K562 (cell line): ENCODE results near the gene ARL6IP4. TPM values are rescaled to one million over a fixed set of nuclear protein-coding genes. Genes with fewer than 3 reads are reported as not detected.

ENCODE experiments used
- KDM5B ChIP-seq: fragments of 200-600 bp; sonication (generic); IDR thresholded peaks from 2 replicates; pipeline ENCODE4 v1.6.1; 2012; ENCODE audit warnings: low read depth, mild to moderate bottlenecking, moderate library complexity, low read length, control low read depth, inconsistent platforms; ENCODE audit not compliant: insufficient replicate concordance
- NRF1 ChIP-seq, 2 experiments: fragments of 450-650 bp; IDR thresholded peaks in 1 of 2; conservative IDR thresholded peaks in 1 of 2; 2 replicates each; pipeline ENCODE4 v1.6.1; 2014; ENCODE audit warnings: mild to moderate bottlenecking in 2 of 2
- polyA plus RNA-seq, 8 experiments: library from polyadenylated mRNA; depleted of rRNA in 4 of 8; stranded (reverse) in 5 of 8; unstranded in 3 of 8; fragments of >200 nt; fragmentation: Nextera tagmentation in 2 of 8; fragmentation: Illumina TruSeq in 1 of 8; extraction: Ambion mirVana in 2 of 8; extraction: Trizol in 1 of 8; gene quantifications; 2 replicates each; pipeline versions ENCODE4 v1.2.1 to v1.2.3, GENCODE V29; 2011 to 2014; ENCODE audit warnings: inconsistent platforms in 1 of 8, missing spikeins in 1 of 8
- total RNA-seq, 7 experiments: library from RNA; depleted of rRNA in 6 of 7; stranded (reverse); fragments of >200 nt in 6 of 7; fragmentation: Illumina TruSeq in 2 of 7; extraction: Trizol in 2 of 7; gene quantifications; 2 replicates each; pipeline versions ENCODE4 v1.2.1 to v1.2.3, GENCODE V29; 2011 to 2021; ENCODE audit warnings: low replicate concordance in 1 of 7
- TF ChIP-seq, protein P1 (sequence below), 2 experiments: fragments of 450-650 bp in 1 of 2; sonication (generic) in 1 of 2; formaldehyde crosslinking in 1 of 2; IDR thresholded peaks; 2 replicates each; pipeline versions ENCODE4 v1.7.1 to v1.9.0; 2016 to 2022; ENCODE audit warnings: inconsistent platforms in 1 of 2, mild to moderate bottlenecking in 1 of 2, missing genetic modification reagents in 1 of 2

Gene ARL6IP4
- total and polyA plus RNA-seq, 9 of the 15 experiments (the other 6 are each of a cell fraction or from before 2014, with no cell fraction given): 2.4 to 255 (median 151) TPM

DNA sequence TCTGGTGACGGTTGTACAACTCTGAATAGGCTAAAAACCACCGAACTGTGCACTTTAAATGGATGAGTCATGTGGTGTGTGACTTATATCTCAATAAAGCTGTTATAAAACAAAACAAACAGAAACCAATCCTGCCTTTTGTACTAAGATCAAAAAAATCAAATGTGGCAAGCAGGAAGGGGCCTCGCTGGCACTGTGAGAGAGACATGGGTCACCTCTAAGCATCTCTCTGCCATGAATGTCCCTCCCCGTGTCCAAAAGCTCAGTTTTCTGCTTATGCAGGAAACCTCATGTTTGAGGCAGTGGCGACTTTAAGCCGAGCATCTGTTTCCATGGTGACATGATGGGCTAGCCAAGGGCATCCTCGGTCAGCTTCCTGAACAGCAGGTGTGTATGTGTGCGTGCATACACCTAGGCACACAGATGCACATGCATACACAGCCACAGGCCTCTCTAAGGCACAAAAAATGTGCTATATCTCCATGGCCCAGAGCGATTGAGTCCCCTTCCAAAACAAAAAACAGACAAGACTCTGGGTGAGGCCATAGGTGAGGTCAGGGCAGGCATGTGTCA is 44.4 kb downstream of the ARL6IP4 start (continued):
- TF ChIP-seq, protein P1, sequence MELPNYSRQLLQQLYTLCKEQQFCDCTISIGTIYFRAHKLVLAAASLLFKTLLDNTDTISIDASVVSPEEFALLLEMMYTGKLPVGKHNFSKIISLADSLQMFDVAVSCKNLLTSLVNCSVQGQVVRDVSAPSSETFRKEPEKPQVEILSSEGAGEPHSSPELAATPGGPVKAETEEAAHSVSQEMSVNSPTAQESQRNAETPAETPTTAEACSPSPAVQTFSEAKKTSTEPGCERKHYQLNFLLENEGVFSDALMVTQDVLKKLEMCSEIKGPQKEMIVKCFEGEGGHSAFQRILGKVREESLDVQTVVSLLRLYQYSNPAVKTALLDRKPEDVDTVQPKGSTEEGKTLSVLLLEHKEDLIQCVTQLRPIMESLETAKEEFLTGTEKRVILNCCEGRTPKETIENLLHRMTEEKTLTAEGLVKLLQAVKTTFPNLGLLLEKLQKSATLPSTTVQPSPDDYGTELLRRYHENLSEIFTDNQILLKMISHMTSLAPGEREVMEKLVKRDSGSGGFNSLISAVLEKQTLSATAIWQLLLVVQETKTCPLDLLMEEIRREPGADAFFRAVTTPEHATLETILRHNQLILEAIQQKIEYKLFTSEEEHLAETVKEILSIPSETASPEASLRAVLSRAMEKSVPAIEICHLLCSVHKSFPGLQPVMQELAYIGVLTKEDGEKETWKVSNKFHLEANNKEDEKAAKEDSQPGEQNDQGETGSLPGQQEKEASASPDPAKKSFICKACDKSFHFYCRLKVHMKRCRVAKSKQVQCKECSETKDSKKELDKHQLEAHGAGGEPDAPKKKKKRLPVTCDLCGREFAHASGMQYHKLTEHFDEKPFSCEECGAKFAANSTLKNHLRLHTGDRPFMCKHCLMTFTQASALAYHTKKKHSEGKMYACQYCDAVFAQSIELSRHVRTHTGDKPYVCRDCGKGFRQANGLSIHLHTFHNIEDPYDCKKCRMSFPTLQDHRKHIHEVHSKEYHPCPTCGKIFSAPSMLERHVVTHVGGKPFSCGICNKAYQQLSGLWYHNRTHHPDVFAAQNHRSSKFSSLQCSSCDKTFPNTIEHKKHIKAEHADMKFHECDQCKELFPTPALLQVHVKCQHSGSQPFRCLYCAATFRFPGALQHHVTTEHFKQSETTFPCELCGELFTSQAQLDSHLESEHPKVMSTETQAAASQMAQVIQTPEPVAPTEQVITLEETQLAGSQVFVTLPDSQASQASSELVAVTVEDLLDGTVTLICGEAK (IDR thresholded peaks at IDR 0.05): 0 out of 2 replicates have a peak, but pooled peaks have one; percentile 26
- TF ChIP-seq, protein P1 (CRISPR knock-in tag; IDR thresholded peaks at IDR 0.05): no peak
- no peak for TF ChIP-seq KDM5B
- TF ChIP-seq NRF1 (conservative IDR thresholded peaks at IDR 0.05 in 1 of 2, IDR thresholded peaks at IDR 0.05 in 1 of 2): no peak
